GM10847 (cell line): ENCODE measurements around the gene TYR.

Experiments used
- POLR2A ChIP-seq: IDR thresholded peaks from 2 replicates; pipeline ENCODE4 v1.6.1; 2011; ENCODE audit not compliant: insufficient read length; ENCODE audit errors: extremely low read depth

TYR gene

GRCh38 chr11:89177691-89178231 is at the start of gene TYR:
TSS of gene TYR (plus strand) at chr11:89177875. CDS start at chr11:89177954, 79 bp downstream.
- TF ChIP-seq POLR2A, result no peak

GRCh38 chr11:89136606-89137005 is 41.1 kb upstream of the TYR start:
- no peak for TF ChIP-seq POLR2A

- TF ChIP-seq POLR2A, result no peak
Observed at GRCh38 chr11:89147229-89147628, 30.4 kb upstream of the TYR start.

GRCh38 chr11:89159974-89160373 is 17.7 kb upstream of the TYR start:
- no peak for TF ChIP-seq POLR2A

- no peak for TF ChIP-seq POLR2A
Observed at GRCh38 chr11:89161949-89162348, 15.7 kb upstream of the TYR start.

GRCh38 chr11:89163686-89164085 is 14.0 kb upstream of the TYR start:
- TF ChIP-seq POLR2A, result no peak

- no peak for TF ChIP-seq POLR2A
Observed at GRCh38 chr11:89168396-89168795, 9.3 kb upstream of the TYR start.

GRCh38 chr11:89175796-89176195 is 1.9 kb upstream of the TYR start:
- no peak for TF ChIP-seq POLR2A

GRCh38 chr11:89176938-89177337 is 737 bp upstream of the TYR start:
- TF ChIP-seq POLR2A, result no peak

- no peak for TF ChIP-seq POLR2A
Observed at GRCh38 chr11:89181111-89181510, 3.4 kb downstream of the TYR start.

GRCh38 chr11:89182773-89183518 is 5.3 kb downstream of the TYR start:
- TF ChIP-seq POLR2A, result no peak

GRCh38 chr11:89184021-89184420 is 6.3 kb downstream of the TYR start:
- no peak for TF ChIP-seq POLR2A

- no peak for TF ChIP-seq POLR2A
Observed at GRCh38 chr11:89189776-89190175, 12.1 kb downstream of the TYR start.

GRCh38 chr11:89201138-89201537 is 23.5 kb downstream of the TYR start:
- TF ChIP-seq POLR2A, result no peak

GRCh38 chr11:89203814-89204213 is 26.1 kb downstream of the TYR start:
- TF ChIP-seq POLR2A, result no peak

GRCh38 chr11:89205378-89205777 is 27.7 kb downstream of the TYR start:
- TF ChIP-seq POLR2A, result no peak
